HL-60 (cell line): Measurements from ENCODE around the gene MTCL1.

Experiments used
- POLR2AphosphoS5 ChIP-seq: IDR thresholded peaks from 2 replicates; pipeline ENCODE4 v1.6.1; 2012; ENCODE audit warnings: low read depth
- REST ChIP-seq: IDR thresholded peaks from 2 replicates; pipeline ENCODE4 v1.6.1; 2012; ENCODE audit warnings: low read depth; ENCODE audit not compliant: insufficient replicate concordance
- SPI1 ChIP-seq: IDR thresholded peaks from 2 replicates; pipeline ENCODE4 v1.6.1; 2012; ENCODE audit warnings: low read depth, mild to moderate bottlenecking, borderline replicate concordance
- TF ChIP-seq, protein P1 (sequence below): IDR thresholded peaks from one replicate; pipeline ENCODE4 v1.5.1; 2011; ENCODE audit warnings: low read length, control low read depth, inconsistent platforms; ENCODE audit not compliant: insufficient read depth

GRCh38 chr18:8750954-8751415 lies 45.6 kb downstream of the MTCL1 start:
- TF ChIP-seq, protein P1, sequence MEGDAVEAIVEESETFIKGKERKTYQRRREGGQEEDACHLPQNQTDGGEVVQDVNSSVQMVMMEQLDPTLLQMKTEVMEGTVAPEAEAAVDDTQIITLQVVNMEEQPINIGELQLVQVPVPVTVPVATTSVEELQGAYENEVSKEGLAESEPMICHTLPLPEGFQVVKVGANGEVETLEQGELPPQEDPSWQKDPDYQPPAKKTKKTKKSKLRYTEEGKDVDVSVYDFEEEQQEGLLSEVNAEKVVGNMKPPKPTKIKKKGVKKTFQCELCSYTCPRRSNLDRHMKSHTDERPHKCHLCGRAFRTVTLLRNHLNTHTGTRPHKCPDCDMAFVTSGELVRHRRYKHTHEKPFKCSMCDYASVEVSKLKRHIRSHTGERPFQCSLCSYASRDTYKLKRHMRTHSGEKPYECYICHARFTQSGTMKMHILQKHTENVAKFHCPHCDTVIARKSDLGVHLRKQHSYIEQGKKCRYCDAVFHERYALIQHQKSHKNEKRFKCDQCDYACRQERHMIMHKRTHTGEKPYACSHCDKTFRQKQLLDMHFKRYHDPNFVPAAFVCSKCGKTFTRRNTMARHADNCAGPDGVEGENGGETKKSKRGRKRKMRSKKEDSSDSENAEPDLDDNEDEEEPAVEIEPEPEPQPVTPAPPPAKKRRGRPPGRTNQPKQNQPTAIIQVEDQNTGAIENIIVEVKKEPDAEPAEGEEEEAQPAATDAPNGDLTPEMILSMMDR = no peak
- no peak for TF ChIP-seq REST
- no peak for TF ChIP-seq SPI1
- TF ChIP-seq POLR2AphosphoS5 = no peak
